Measurements from ENCODE around the gene ZNF536. TPM values are rescaled to one million over a fixed set of nuclear protein-coding genes. Genes with fewer than 3 reads are reported as not detected.

The ZNF536 gene
- total RNA-seq, 1 donor = not detected

- Histone ChIP-seq H3K4me3 (ENCODE audit: low read length) (no peak overlapping the region), H3K27me3 (ENCODE audit: insufficient read depth, low read length) (no peaks in the 10 kb centered on the region), H3K4me1 (ENCODE audit: insufficient read depth, low read length) (no peaks in the 10 kb centered on the region), H3K9me3 (ENCODE audit: low read depth, low read length) (no peaks in the 10 kb centered on the region)
Observed at GRCh38 chr19:30529876-30530275, 157.7 kb downstream of the ZNF536 start.

DNA sequence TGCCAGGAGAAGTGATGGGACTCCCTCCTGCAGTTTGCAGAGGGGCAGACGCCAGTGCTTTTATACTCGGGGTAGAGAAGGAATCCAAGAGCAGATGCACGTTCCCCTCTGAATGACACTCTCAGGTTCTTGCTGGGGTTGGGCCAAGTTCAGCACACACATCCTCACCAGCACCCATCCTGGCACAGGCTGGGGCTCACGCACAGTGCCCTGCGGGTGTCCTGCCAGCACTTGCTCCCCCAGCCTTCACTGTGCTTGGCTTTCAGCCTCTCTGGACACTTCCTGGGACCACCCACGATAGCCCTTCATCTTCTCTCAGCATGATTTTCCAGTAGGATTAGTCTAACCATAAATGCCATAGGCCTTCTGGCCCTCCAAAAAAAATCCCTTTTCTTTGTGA, 158.6 kb downstream of the ZNF536 start:
- H3K4me1 ChIP-seq (ENCODE audit: insufficient read depth, low read length) = no peaks in the 10 kb centered on the region
- no peaks in the 10 kb centered on the region for H3K9me3 ChIP-seq (ENCODE audit: low read depth, low read length)
- no peaks in the 10 kb centered on the region for H3K27me3 ChIP-seq (ENCODE audit: insufficient read depth, low read length)
- no peak overlapping the region for H3K4me3 ChIP-seq (ENCODE audit: low read length)

DNA sequence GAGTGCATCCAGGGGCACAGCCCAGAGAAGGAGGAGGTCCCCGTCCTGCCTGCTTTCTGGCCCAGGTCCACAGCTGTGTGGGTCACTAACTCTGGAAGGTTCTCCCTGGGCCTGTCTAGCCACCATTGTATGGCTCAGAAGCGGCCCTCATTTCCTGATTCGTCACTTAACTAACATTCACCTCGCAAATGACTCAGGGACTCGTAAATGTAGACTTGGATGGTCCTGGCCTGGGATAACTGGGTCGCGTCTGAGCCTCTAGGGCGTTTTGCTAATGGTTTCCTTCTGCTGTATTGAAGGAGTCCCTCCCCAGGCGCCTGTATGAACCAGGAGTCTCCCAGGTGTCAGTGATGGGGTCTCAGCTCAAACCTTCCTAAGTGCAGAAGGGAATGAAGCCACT, 162.8 kb downstream of the ZNF536 start:
- Histone ChIP-seq H3K4me3 (ENCODE audit: low read length) (no peak overlapping the region), H3K27me3 (ENCODE audit: insufficient read depth, low read length) (no peaks in the 10 kb centered on the region), H3K9me3 (ENCODE audit: low read depth, low read length) (no peaks in the 10 kb centered on the region), H3K4me1 (ENCODE audit: insufficient read depth, low read length) (no peaks in the 10 kb centered on the region)

DNA sequence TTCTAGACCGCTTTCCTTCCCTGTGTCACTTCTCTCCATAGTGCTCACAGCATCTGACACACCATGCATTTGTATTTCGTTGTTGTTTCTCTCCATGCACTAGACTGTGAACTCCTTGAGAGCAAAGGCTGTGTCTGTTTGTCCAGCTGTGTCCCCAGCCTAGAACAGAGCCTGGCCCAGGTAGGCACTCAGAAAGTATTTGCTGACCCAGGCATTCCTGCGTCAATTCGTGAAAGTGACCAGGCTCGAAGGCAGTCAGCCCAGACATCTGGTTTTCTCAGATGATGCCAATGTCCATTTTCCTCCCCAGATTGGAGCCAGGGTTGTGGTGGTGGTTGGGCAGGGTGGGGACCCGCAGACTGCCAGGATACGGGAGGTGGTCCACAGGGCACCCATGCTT, 164.8 kb downstream of the ZNF536 start:
- H3K27me3 ChIP-seq (ENCODE audit: insufficient read depth, low read length) = no peaks in the 10 kb centered on the region
- H3K9me3 ChIP-seq (ENCODE audit: low read depth, low read length) = no peaks in the 10 kb centered on the region
- no peak overlapping the region for H3K4me3 ChIP-seq (ENCODE audit: low read length)
- no peaks in the 10 kb centered on the region for H3K4me1 ChIP-seq (ENCODE audit: insufficient read depth, low read length)

DNA sequence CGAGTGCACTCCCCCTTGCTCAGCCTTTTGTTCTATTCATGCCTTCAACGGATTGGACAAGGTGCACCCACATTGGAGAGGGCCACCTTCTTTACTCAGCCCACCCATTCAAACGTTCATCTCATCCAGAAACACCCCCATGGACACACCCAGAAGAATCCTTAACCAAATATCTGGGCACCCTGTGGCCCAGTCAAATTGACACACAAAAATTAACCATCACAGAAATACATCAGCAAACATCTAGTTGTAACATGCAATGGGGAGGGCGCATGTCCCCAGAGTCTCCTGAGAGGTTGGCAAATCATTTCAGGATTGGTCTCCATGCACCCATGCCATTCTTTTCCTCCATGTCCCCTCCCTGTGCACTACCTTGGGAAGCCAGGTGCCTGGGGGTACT, 167.1 kb downstream of the ZNF536 start:
- Histone ChIP-seq H3K9me3 (ENCODE audit: low read depth, low read length) (no peaks in the 10 kb centered on the region), H3K27me3 (ENCODE audit: insufficient read depth, low read length) (no peaks in the 10 kb centered on the region), H3K4me3 (ENCODE audit: low read length) (no peak overlapping the region), H3K4me1 (ENCODE audit: insufficient read depth, low read length) (no peaks in the 10 kb centered on the region)

- H3K9me3 ChIP-seq (ENCODE audit: low read depth, low read length) = no peaks in the 10 kb centered on the region
- H3K4me3 ChIP-seq (ENCODE audit: low read length) = no peak overlapping the region
- no peaks in the 10 kb centered on the region for H3K4me1 ChIP-seq (ENCODE audit: insufficient read depth, low read length)
- no peaks in the 10 kb centered on the region for H3K27me3 ChIP-seq (ENCODE audit: insufficient read depth, low read length)
Observed at GRCh38 chr19:30539981-30540380, 167.8 kb downstream of the ZNF536 start.

DNA sequence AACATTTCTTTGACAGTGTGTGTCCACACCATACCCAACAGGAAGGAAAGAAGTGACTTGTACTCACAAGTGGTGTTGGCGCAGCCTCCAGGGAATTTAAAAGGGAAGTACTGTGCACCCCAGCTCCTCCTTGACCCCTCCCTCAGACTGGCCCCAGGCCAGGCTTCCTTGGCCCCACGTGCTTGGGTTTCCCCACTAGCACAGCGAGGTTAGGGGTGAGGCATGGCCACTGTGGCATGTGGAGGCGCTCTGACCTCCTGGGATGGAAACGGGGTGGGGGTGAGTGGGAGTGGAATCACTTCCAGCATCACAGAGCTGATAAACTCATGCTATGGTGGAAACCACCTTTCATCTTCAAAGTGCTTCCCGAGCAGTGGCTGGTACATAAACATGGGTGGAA, 168.6 kb downstream of the ZNF536 start:
- no peaks in the 10 kb centered on the region for H3K9me3 ChIP-seq (ENCODE audit: low read depth, low read length)
- no peaks in the 10 kb centered on the region for H3K27me3 ChIP-seq (ENCODE audit: insufficient read depth, low read length)
- H3K4me3 ChIP-seq (ENCODE audit: low read length) = no peak overlapping the region
- H3K4me1 ChIP-seq (ENCODE audit: insufficient read depth, low read length) = no peaks in the 10 kb centered on the region

DNA sequence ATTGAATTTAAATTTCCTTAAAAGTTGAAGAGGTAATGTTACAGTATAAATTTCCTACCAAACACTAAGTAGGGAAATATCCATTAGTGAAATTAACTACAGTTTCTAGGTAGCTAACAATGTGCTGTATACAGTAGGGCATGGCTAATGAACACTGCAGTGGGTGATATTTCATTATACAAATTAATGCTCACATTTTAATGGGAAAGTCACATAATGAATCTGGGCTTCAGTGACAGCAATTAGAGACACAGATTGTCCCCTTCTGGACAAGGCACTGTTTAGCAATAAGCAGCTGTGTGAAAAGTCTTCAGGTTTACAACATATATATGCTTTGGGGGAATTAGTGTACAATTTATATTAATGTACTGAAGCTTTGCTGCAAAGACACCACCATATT, 169.4 kb downstream of the ZNF536 start:
- no peaks in the 10 kb centered on the region for H3K9me3 ChIP-seq (ENCODE audit: low read depth, low read length)
- H3K4me3 ChIP-seq (ENCODE audit: low read length) = no peak overlapping the region
- H3K4me1 ChIP-seq (ENCODE audit: insufficient read depth, low read length) = no peaks in the 10 kb centered on the region
- no peaks in the 10 kb centered on the region for H3K27me3 ChIP-seq (ENCODE audit: insufficient read depth, low read length)

- H3K27me3 ChIP-seq (ENCODE audit: insufficient read depth, low read length) = no peaks in the 10 kb centered on the region
- H3K9me3 ChIP-seq (ENCODE audit: low read depth, low read length) = no peaks in the 10 kb centered on the region
- no peak overlapping the region for H3K4me3 ChIP-seq (ENCODE audit: low read length)
- H3K4me1 ChIP-seq (ENCODE audit: insufficient read depth, low read length) = no peaks in the 10 kb centered on the region
Observed at GRCh38 chr19:30543243-30543945, 171.2 kb downstream of the ZNF536 start.

- Histone ChIP-seq H3K4me1 (ENCODE audit: insufficient read depth, low read length) (no peaks in the 10 kb centered on the region), H3K4me3 (ENCODE audit: low read length) (no peak overlapping the region), H3K9me3 (ENCODE audit: low read depth, low read length) (no peaks in the 10 kb centered on the region), H3K27me3 (ENCODE audit: insufficient read depth, low read length) (no peaks in the 10 kb centered on the region)
Observed at GRCh38 chr19:30545752-30546151, 173.6 kb downstream of the ZNF536 start.

GRCh38 chr19:30546332-30546731, 174.1 kb downstream of the ZNF536 start:
- Histone ChIP-seq H3K4me1 (ENCODE audit: insufficient read depth, low read length) (no peaks in the 10 kb centered on the region), H3K4me3 (ENCODE audit: low read length) (no peak overlapping the region), H3K9me3 (ENCODE audit: low read depth, low read length) (no peaks in the 10 kb centered on the region), H3K27me3 (ENCODE audit: insufficient read depth, low read length) (no peaks in the 10 kb centered on the region)

DNA sequence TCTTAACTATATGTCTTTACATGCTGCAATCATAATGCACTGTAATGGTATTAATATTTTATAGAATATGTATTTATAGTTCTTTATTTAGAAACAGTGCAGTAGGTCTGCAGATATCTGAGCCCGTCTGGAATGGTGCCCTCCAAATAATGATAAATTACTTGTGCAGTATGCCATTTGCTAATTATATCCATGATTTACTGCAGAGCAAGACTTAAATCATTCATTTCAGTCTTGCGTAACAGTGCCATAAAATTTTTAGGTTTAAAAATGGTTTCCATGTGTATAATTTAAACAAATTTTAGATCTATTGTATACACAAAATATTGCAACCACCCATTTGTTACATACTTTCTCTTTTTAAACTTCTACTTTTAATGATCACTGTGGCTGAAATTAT, 175.1 kb downstream of the ZNF536 start:
- Histone ChIP-seq H3K9me3 (ENCODE audit: low read depth, low read length) (no peaks in the 10 kb centered on the region), H3K27me3 (ENCODE audit: insufficient read depth, low read length) (no peaks in the 10 kb centered on the region), H3K4me3 (ENCODE audit: low read length) (no peak overlapping the region), H3K4me1 (ENCODE audit: insufficient read depth, low read length) (no peaks in the 10 kb centered on the region)

DNA sequence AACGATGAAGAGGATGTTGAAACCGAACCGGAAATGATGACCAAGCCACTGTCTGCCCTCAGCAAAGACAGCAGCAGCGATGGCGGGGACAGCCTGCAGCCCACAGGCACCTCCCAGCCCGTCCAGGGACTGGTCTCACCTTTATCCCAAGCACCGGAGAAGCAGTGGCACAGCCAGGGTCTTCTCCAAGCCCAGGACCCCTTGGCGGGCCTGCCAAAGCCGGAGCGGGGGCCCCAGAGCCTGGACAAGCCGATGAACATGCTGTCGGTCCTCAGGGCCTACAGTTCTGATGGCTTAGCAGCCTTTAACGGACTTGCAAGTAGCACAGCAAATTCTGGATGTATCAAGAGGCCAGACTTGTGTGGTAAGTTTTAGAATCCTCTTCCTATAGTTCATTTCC, 177.0 kb downstream of the ZNF536 start:
- no peak overlapping the region for H3K4me3 ChIP-seq (ENCODE audit: low read length)
- H3K9me3 ChIP-seq (ENCODE audit: low read depth, low read length) = no peaks in the 10 kb centered on the region
- no peaks in the 10 kb centered on the region for H3K4me1 ChIP-seq (ENCODE audit: insufficient read depth, low read length)
- no peaks in the 10 kb centered on the region for H3K27me3 ChIP-seq (ENCODE audit: insufficient read depth, low read length)

- no peaks in the 10 kb centered on the region for H3K9me3 ChIP-seq (ENCODE audit: low read depth, low read length)
- H3K4me3 ChIP-seq (ENCODE audit: low read length) = no peak overlapping the region
- no peaks in the 10 kb centered on the region for H3K27me3 ChIP-seq (ENCODE audit: insufficient read depth, low read length)
- H3K4me1 ChIP-seq (ENCODE audit: insufficient read depth, low read length) = no peaks in the 10 kb centered on the region
Observed at GRCh38 chr19:30551271-30551670, 179.1 kb downstream of the ZNF536 start.

- Histone ChIP-seq H3K27me3 (ENCODE audit: insufficient read depth, low read length) (no peaks in the 10 kb centered on the region), H3K4me3 (ENCODE audit: low read length) (no peak overlapping the region), H3K4me1 (ENCODE audit: insufficient read depth, low read length) (no peaks in the 10 kb centered on the region), H3K9me3 (ENCODE audit: low read depth, low read length) (no peaks in the 10 kb centered on the region)
Observed at GRCh38 chr19:30552593-30552992, 180.4 kb downstream of the ZNF536 start.

DNA sequence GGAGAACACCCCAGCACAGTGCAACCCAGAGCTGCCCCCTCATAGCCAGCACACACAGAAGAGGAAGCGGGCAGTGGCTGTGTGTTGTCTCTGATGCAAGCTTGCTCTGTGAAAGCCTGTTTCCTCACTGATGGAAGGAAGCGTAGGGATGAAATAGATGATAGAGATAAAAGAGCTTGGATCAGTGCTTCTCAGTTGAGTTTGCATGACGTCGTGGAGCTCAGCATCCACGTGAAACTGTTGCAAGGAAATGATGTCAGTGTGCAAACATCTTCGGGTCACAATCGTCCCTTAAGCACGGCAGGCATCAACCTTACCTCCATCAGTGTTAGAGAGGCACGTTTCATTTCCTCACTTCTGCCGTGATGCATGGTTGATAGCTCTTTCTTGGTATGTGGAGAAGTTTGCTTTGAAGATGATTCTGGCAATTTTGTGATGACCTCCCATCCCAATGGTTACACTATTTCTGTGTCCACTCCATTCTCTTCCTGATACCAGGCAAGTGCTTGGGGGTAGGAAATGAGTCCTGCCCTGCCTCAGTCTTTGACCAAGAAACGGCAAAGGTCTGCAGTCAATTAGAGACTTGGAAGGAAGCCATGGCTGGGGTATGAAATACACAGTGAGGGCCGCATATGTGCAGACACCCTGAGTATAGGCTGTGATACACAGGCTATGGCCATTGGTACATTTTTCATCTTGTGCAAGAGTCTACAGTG, 183.0 kb downstream of the ZNF536 start:
- no peaks in the 10 kb centered on the region for H3K4me1 ChIP-seq (ENCODE audit: insufficient read depth, low read length)
- no peaks in the 10 kb centered on the region for H3K27me3 ChIP-seq (ENCODE audit: insufficient read depth, low read length)
- H3K4me3 ChIP-seq (ENCODE audit: low read length) = no peak overlapping the region
- H3K9me3 ChIP-seq (ENCODE audit: low read depth, low read length) = no peaks in the 10 kb centered on the region

All from mononuclear cell (primary cell).